GOT3 (cell line): ENCODE data around the gene KRTAP12-4.
"Not testable (repeated sequence)": the region's sequence is repeated elsewhere in the genome, so short reads cannot be mapped to it uniquely, and the experiment has no call there.

ENCODE experiments used
- DNase-seq: peaks from one replicate; lab custom pipeline; 2025; ENCODE audit warnings: mixed read lengths; lab: John Stamatoyannopoulos, UW

KRTAP12-4 gene

DNA sequence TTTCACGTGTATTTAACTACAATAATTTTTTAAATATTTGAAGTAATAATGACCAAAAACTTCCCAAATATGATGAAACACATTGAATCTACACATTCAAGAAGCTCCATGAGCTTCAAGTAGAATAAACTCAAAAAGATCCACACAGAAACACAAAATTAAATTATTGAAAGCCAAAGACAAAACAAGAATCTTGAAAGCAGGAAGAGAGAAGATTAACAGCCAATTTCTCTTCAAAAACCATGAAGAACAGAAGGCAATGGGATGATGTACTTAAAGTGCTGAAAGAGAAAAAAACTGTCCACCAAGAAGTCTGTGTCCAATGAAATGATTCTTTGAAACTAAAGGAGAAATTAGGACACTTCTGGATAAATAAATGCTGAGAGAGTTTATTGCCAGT is 22.4 kb downstream of the KRTAP12-4 start:
- no peak for DNase-seq

- DNase-seq, result no peak
Measured at GRCh38 chr21:44630440-44630839, 24.0 kb downstream of the KRTAP12-4 start.

GRCh38 chr21:44628707-44629391 is 25.6 kb downstream of the KRTAP12-4 start:
- DNase-seq, result no peak

- DNase-seq, result not testable (repeated sequence)
Measured at GRCh38 chr21:44627831-44628233, 26.6 kb downstream of the KRTAP12-4 start.

GRCh38 chr21:44627181-44627822 is 27.2 kb downstream of the KRTAP12-4 start:
- not testable (repeated sequence) for DNase-seq

GRCh38 chr21:44626673-44627143 is 27.8 kb downstream of the KRTAP12-4 start, which contains the start of gene KRTAP10-9:
TSS of gene KRTAP10-9 (plus strand) at chr21:44627093. CDS start at chr21:44627172, 79 bp downstream.
- DNase-seq, result no peak

DNA sequence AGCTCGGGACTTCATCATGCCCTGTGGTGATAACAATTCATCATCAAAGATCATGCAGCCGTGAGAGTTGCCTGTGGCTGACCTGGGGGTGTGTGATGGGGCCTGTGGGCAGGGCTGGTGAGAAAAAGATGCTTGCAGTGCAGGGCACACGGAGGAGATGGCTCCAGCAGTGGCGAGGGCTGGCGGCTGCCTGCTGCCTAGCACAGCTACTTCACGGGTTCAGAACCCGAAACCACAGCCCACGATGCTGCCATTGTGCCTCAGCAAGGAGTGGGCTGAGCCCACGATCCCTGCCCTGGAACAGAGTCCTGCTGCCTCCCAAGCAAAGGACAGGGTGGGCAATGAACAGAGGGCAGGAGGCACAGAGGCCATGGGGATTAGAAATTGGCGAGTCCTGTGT is 28.2 kb downstream of the KRTAP12-4 start:
- DNase-seq, result no peak

DNA sequence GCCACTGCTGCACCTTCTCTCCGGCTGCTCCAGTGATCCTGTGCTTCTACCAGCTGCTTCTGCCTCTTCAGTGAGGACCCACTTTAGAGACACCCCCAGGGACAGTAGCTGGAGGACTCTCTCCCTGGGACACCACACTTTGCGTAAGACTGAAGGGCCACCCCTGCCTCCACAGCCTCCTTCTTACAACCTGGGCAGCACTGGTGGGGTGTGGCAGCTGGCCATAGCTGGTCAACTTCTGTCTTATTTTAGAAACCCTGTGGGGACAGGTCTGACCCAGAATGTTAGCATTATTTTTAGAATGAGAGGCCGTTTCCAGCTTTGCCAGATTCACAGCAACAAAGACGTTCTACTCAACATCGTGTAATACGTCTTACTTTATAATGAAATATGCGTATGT is 28.7 kb downstream of the KRTAP12-4 start:
- no peak for DNase-seq

GRCh38 chr21:44623575-44623974 is 30.9 kb downstream of the KRTAP12-4 start:
- DNase-seq, result no peak

DNA sequence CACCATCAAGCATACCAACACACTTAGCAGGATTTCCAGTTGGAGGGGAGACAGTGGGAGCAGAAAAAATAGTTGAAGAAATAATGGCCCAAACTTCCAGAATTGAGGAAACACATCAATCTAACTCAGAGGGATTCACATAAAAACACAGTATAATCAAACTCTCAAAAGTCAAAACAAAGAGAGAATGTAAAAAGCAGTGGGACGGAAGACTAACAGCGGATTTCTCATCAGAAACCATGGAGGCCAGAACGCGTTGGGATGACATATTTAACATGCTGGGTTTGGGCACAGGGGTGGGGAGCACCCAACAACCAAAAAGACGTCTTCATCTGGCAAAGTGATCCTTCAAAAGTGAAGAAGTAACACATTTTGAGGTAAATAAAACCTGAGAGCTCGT is 34.6 kb downstream of the KRTAP12-4 start:
- DNase-seq, result no peak

GRCh38 chr21:44618909-44619308 is 35.5 kb downstream of the KRTAP12-4 start:
- no peak for DNase-seq

DNA sequence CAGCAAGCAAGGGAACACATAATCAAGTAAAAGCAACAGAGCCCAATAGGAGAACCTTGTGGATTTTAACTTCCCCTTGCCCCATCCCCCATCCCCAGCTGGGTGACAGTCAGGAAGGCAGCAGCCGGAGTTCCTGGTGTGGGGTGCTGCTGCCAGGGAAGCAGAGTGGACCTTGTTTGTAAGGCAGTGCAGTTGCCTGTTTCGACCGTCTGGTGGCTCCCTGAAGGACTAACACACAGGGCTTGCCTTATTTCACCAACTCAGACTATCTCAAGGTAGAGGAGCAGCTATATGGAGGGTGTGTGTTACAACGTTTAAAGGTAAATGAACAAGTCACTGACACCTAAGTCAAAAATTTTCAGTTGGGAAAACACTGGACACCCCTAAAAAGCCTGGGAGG is 36.0 kb downstream of the KRTAP12-4 start:
- DNase-seq, result no peak

GRCh38 chr21:44617071-44617501 is 37.4 kb downstream of the KRTAP12-4 start:
- no peak for DNase-seq

DNA sequence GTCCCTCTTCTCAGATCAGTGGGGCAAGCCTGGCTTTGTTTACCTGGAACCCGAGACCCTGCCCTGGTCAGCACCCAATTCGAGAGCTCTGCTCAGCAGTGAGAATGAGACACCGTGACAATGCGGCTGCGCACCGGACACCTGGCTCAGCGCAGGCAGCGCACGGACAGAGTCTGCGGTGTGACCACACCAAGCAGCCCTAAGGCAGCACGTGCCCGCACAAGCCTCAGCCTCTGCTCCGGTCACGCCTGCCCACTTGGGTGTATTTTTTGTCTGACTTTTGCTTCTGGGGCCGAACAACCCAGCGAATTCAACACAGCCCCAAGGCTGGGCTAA is 37.9 kb downstream of the KRTAP12-4 start:
- no peak for DNase-seq

DNA sequence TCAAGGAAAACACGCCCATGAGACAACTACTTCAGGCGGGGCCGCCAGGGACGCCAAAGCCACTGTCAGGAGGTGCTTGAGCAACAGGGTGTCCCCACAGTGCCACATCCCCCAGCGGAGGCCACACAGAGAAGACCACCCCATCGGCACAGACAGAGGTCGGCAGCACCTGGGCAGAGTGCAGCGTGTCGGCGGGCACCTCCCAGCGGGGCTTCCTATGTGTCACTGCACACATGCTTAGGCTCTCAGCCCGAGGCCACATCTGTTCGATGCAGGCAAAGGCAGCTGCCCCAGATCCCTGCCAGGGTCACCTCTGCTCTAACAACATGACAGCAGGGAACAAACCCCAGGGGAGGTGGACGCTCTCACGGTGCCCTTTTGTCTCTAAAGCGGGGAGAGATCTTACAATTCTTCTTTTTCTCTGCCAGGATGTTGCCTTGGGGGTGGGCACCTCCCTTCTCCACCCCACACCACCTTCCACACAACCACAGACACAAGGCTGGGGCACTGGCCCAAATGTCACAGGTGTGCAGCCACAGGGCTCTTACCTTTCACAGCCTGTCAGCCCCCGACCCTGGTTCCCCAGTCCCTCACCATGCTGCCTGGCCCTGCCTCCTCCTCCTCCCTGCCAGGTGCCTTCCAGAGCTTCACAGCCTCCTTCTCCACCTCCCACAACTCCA is 38.4 kb downstream of the KRTAP12-4 start:
- no peak for DNase-seq

DNA sequence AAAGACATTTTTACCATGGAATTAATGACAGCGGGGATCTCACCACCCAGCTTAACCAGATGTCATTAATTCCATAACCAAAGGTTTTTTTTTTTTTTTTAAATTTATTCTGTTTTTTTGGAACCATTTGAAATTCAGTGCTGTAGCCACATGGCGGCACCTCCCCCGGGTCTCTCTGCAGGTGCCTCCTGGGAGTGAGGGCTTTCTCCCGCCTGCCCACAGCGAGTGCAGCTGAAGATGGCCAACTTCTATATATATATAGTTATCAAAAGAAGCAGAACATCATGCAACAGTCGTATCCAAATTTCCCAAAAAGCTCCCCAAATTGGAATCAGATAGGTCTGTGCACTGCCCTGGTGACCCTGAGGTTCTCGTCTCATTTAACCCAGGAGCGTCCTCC is 39.0 kb downstream of the KRTAP12-4 start:
- DNase-seq, result no peak

- DNase-seq, result no peak
Measured at GRCh38 chr21:44614961-44615391, 39.5 kb downstream of the KRTAP12-4 start.

GRCh38 chr21:44614161-44614631 is 40.3 kb downstream of the KRTAP12-4 start:
- no peak for DNase-seq

- DNase-seq, result no peak
Measured at GRCh38 chr21:44613386-44614155, 40.9 kb downstream of the KRTAP12-4 start.

GRCh38 chr21:44612669-44613229 is 41.7 kb downstream of the KRTAP12-4 start:
- DNase-seq, result no peak

DNA sequence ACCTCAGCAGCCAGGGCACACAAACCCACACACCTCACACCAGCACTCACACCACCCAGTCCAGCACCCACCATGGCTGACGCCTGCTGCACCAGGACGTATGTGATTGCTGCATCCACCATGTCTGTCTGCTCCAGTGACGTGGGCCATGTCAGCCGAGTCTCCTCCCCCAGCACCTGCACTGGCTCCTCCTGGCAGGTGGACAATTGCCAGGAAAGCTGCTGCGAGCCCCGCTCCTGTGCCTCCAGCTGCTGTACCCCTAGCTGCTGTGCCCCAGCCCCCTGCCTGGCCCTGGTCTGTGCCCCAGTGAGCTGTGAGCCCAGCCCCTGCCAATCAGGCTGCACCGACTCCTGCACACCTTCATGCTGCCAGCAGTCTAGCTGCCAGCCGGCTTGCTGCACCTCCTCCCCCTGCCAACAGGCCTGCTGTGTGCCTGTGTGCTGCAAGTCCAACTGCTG is 42.4 kb downstream of the KRTAP12-4 start, which contains the start of gene KRTAP10-8:
KRTAP10-8 (plus strand) TSS at position 51 of the 458 bp plus-strand sequence; CDS start at position 73, 22 bp downstream.
- DNase-seq, result no peak
